ENCODE results near the gene SOCS7.

SOCS7 gene

DNA sequence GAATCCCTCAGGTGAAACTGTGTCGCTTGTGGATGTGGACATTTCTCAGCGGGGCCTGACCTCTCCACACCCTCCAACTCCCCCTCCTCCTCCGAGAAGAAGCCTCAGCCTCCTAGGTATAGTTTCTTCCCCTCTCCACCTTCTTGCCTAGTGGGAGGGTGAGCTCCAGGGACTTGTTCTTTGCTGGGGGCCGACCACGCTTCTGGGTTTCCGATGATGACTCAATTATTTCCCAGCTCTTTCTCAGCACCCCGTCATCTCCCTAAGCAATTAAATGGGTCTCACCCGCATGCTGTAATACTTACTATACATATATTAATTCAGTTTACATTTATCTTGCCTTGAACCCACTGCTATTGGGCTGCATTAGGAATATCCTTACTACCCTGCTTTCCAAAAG is 13.1 kb downstream of the SOCS7 start:
- no peak for DNase-seq

DNA sequence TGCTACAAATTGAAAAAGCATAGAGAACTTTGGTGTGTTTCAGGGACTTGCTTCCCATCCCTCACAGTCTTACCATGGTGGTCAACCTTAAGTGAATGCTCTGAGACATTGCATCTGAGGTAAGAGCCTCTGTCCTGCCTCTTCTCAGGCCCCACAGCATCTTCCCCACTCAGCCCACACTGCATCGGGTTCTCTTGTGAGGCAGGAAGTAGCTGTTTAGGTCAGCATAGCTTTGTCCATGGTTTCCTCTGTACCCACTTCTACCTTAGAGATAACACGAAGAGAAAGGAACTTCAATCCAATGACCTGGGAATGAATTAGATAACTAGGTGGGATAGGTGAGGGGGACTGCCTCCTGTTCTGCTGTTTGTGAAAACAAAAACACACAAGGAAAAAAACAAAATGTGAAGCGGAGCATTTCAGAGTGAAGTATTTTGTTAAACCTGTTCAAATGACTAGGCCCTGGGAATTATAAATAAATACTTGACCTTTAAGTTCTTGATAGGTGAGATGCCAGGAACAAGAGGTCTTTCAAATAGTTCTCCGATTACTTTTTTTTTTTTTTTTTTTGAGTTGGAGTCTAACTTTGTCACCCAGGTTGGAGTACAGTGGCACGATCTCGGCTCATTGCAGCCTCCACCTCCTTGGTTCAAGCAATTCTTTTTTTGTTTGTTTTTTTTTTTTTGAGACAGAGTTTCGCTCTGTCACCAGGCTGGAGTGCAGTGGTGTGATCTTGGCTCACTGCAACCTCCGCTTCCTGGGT is 17.7 kb downstream of the SOCS7 start:
- no peak for DNase-seq

DNA sequence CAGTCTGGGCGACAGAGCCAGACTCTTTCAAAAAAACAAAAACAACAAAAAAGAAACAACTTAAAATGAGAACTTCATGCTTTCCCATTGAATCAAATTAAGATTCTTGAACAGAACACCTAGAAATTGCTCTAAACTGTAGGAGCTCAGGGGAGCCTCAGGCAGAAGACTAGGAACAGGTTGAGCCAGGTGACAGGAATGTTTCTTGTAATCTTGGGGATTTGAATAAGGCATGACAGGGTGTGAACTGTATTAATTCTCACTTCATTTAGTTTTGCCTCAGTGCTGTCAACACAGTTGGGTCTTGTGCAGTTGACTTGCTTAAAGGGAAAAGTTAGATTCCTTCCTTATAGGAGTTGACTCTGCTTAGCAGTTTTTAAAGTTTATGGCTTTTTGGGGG is 27.8 kb downstream of the SOCS7 start:
- no peak for DNase-seq

- DNase-seq: peak in 1 of 14 donors; percentile 4
Observed at GRCh38 chr17:38395090-38395489, 43.4 kb downstream of the SOCS7 start.

- no peak for DNase-seq
Observed at GRCh38 chr17:38397227-38397626, 45.6 kb downstream of the SOCS7 start.

DNA sequence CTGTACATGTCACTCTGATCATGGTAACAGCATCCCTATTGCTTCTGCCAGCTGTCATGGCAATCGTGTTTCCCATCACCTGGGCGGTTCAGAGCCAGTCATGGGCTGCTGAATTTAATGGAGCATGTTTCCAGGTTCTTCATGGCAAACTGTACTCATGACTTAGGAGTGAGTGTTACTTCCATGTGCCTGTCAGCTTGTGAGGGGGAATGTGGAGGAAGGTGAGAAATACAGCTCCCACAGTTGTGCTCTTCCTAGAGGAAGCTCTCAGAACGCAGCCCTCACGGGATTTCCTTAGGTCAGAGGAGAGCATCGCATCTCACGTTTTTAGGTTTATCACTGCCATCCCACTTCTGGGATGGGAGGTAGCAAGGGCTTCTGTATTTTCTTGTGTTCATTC is 48.6 kb downstream of the SOCS7 start:
- DNase-seq: no peak

DNA sequence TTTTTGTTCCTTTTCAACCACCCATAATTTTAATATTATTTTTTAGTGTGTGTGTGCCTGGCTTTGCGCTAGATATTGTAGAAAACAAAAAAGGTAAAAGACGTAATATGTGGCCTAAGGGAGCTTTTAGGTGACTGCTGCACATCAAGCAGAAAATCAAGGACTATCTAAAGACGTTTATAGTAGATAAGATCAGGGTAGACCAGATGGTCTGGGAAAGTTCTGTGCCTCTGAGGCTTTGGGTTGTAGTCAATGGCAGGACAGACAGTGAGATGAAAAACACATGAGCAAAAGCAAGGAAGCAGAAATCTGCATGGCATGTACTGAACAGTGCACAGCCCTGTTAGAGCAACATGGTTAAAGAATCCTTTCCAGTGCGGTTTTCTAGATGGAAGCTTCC is 49.8 kb downstream of the SOCS7 start:
- no peak for DNase-seq

- no peak for DNase-seq
Observed at GRCh38 chr17:38402897-38403296, 51.3 kb downstream of the SOCS7 start.

- no peak for DNase-seq
Observed at GRCh38 chr17:38403491-38403890, 51.8 kb downstream of the SOCS7 start.

- DNase-seq: no peak
Observed at GRCh38 chr17:38404174-38404943, 52.7 kb downstream of the SOCS7 start.

- no peak for DNase-seq
Observed at GRCh38 chr17:38405654-38406053, 54.0 kb downstream of the SOCS7 start.

DNA sequence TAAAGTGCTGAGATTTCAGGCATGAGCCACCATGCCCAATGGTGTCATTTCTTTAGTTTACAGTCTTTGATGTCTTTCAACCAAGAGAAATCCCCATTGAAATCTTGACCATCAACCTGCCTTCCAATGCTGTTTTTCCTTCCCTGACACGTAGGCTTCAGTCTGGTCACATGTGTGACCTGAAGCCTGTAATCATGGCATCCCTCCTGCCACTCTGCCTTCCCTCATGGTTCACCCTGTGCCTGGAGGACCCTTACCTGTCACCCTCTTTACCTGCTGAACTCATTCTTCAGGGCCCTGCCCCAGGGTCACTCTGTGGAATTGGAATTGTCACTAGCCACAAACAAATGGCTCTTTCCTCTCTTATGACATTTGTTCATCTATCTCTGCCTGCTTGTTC is 58.6 kb downstream of the SOCS7 start:
- DNase-seq: no peak

GRCh38 chr17:38415250-38416194 is 63.9 kb downstream of the SOCS7 start:
- DNase-seq: peak in 1 of 14 donors; percentile 84

- no peak for DNase-seq
Observed at GRCh38 chr17:38416840-38417209, 65.2 kb downstream of the SOCS7 start.

GRCh38 chr17:38417210-38417951 is 65.7 kb downstream of the SOCS7 start:
- DNase-seq: peak in 2 of 14 donors; percentile 49 to 69

- DNase-seq: peak in 1 of 14 donors; percentile 49
Observed at GRCh38 chr17:38418062-38418692, 66.5 kb downstream of the SOCS7 start.

GRCh38 chr17:38418693-38419507 is 67.3 kb downstream of the SOCS7 start:
- DNase-seq: no peak

- DNase-seq: no peak
Observed at GRCh38 chr17:38419508-38419981, 67.9 kb downstream of the SOCS7 start.

- DNase-seq: peak in 1 of 14 donors; percentile 88
Observed at GRCh38 chr17:38420518-38420917, 68.9 kb downstream of the SOCS7 start.

DNA sequence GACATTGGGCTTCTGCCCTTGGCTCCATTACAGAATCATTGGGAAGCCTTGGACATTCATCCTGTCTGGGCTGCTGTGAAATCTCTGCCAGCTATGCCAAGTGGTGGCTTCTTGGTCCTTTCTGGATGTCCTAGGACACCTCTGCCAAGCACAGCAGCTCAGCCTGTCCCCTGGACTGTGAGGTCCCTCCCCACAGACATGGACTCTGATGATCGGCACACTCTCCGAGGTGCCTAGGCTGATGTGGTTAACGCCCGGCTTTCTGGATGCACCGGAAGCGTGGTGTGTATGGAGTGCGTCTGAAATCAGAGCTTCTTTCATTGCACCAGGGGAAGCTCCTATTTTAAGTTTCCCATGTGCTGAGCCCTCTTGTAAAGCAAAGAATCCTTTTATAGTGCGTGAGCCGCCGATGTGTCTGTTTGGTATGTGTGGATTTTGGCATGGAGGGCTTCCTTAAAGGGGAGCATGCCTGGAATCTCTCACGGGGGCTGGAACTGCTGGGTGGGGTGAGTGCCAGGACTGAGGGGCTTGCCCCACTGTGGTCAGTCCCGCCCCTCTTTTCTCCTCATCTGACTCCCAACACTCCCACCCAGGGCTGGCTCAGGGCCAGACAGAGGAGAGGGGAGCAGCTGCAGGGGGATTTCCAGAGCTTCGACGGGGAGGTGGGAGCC is 69.7 kb downstream of the SOCS7 start:
- no peak for DNase-seq
